Nephron progenitor cell (in vitro differentiated cells): ENCODE results near the gene XYLB.
"Not testable (repeated sequence)": the region's sequence is repeated elsewhere in the genome, so short reads cannot be mapped to it uniquely, and the experiment has no call there.

Experiments
- DNase-seq: peaks from one replicate; pipeline ENCODE4 v3.0.0; 2021
- H3K27ac Mint-ChIP-seq: 2 replicates; pipeline ENCODE4 v1.8.0; 2021; ENCODE audit warnings: mild to moderate bottlenecking, moderate library complexity, mixed read lengths
- H3K27me3 Mint-ChIP-seq: 2 replicates; pipeline ENCODE4 v1.8.0; 2021; ENCODE audit warnings: mild to moderate bottlenecking, low read depth, mixed read lengths; ENCODE audit not compliant: poor library complexity
- H3K36me3 Mint-ChIP-seq: 2 replicates; pipeline ENCODE4 v1.8.0; 2021; ENCODE audit warnings: low read depth, mixed read lengths
- H3K4me1 Mint-ChIP-seq: 2 replicates; pipeline ENCODE4 v1.8.0; 2021; ENCODE audit warnings: mixed read lengths
- H3K4me3 Mint-ChIP-seq: 2 replicates; pipeline ENCODE4 v1.8.0; 2021; ENCODE audit warnings: mild to moderate bottlenecking, moderate library complexity, mixed read lengths
- H3K9me3 Mint-ChIP-seq: 2 replicates; pipeline ENCODE4 v1.8.0; 2021; ENCODE audit warnings: mild to moderate bottlenecking, moderate library complexity, mixed read lengths
- CTCF ChIP-seq: fragments of 200-600 bp; sonication (generic); IDR thresholded peaks from 2 replicates; pipeline ENCODE4 v1.5.0; 2021; ENCODE audit warnings: antibody characterized with exemption

XYLB gene

DNA sequence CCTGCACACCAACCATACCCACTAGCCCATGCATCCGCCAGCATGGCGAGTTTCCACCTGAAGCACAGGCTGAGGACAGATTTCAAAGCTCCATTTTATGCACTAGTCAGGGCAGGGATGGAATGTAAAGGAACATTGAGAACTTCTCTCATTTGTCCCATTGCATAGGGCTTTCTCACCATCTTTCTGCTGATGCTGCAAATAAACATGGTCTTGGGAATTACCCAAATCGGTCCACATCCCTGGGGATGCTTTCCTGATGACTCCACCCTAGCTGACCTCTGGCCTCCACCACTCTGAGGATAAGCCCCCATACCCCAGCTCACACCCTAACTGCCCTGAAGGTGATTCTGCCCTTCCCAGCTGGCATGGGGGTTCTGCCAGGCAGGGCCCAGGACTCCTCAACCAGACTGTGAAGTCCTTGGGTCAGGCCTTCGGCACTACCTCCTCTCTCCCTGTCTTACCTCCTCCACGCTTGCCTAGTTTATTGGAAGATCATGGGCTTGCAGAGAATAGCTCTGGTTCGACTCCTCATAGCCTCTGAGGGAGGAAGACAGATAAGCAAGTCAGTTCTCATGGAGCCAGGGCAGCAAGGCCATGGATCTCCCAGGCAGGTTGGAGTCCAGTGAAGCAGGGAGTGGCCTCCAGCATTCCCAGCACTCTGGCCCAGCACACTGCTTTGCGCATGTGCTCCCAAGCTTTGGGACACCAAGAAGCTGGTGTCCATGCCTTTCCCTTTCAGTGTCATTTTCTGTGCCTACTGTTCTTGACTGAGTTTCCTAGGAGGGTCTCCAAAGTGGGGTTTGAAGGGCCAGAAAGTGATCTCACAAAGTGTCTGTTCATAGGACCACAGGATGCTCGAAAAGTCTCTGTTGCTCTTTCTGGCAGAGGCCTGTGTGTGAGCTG, 27.6 kb upstream of the XYLB start:
- DNase-seq = no peak
- H3K4me1 Mint-ChIP-seq = peaks cover 8% of the 10 kb centered on the region

DNA sequence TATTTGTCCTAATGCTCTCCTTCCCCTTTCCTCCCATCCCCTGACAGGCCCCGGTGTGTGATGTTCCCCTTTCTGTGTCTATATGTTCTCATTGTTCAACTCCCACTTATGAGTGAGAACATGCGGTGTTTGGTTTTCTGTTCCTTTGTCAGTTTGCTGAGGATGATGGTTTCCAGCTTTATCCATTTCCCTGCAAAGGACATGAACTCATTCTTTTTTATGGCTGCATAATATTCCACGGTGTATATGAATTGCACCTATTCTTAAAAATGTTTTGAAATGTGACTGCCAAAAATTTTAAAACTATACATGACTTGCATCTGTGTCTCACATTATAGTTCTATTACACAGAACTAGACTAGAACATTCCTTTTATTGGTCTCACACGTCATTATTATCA, 25.9 kb upstream of the XYLB start:
- not testable (repeated sequence) for H3K4me1 Mint-ChIP-seq, H3K27ac Mint-ChIP-seq, DNase-seq, H3K4me3 Mint-ChIP-seq, H3K9me3 Mint-ChIP-seq, H3K36me3 Mint-ChIP-seq
- peaks cover 22% of the 10 kb centered on the region for H3K27me3 Mint-ChIP-seq

More for the DNA sequence above, 27.6 kb upstream of the XYLB start:
- Mint-ChIP-seq H3K4me3 (no peak overlapping the region), H3K27ac (no peak overlapping the region), H3K9me3 (peaks cover 4% of the 10 kb centered on the region), H3K36me3 (no peaks in the 10 kb centered on the region), H3K27me3 (peaks cover 24% of the 10 kb centered on the region)
- no peak for TF ChIP-seq CTCF

DNA sequence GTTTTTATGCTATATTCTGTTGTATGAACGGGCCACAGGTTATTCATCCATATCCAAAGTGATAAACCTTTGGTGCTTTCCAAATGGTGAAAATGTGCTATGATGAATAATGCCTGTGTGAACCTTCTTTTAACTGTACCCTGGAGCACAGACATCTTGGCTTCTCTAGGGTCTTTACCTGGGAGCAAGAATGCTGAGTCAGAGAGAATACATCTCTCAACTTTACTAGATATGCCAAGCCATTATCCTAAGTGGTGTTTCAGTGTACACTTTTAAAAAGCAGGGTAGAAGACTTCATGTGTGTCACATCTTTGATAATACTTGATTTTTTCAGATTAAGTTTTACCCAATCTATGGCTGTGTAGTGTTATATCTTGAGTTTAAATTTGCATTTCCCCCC, 23.5 kb upstream of the XYLB start:
- Mint-ChIP-seq H3K4me3 (no peak overlapping the region), H3K36me3 (no peaks in the 10 kb centered on the region), H3K27me3 (peaks cover 34% of the 10 kb centered on the region), H3K27ac (no peak overlapping the region), H3K4me1 (no peaks in the 10 kb centered on the region), H3K9me3 (peaks cover 7% of the 10 kb centered on the region)
- no peak for DNase-seq
- no peak for TF ChIP-seq CTCF

DNA sequence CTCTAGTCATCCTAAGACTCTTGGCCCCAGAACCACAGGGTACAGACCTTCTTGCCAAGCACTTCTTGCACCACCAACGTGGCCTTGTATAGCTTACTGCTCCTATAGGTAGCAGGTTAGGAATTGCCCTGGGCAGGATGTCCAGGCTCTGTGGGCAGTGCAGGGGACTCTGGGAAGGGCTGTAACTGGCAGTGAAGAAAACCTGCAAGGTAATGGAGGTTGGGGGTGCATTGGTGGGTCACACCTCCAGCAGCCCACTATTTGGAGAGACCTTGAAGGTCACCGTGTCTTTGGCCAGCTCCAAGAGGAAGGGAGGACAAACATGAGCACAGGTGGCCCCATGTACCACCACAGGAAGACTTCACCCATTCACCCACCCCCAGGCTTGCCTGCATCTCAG, 21.3 kb upstream of the XYLB start:
- Mint-ChIP-seq H3K27ac (no peak overlapping the region), H3K9me3 (peaks cover 7% of the 10 kb centered on the region), H3K4me1 (no peaks in the 10 kb centered on the region), H3K27me3 (peaks cover 34% of the 10 kb centered on the region), H3K36me3 (no peaks in the 10 kb centered on the region), H3K4me3 (no peak overlapping the region)
- TF ChIP-seq CTCF = no peak
- no peak for DNase-seq

GRCh38 chr3:38327335-38328009, 19.1 kb upstream of the XYLB start:
- H3K36me3 Mint-ChIP-seq = no peaks in the 10 kb centered on the region
- DNase-seq = no peak
- TF ChIP-seq CTCF = no peak
- H3K9me3 Mint-ChIP-seq = peaks cover 7% of the 10 kb centered on the region
- H3K27ac Mint-ChIP-seq = no peak overlapping the region
- peaks cover 22% of the 10 kb centered on the region for H3K27me3 Mint-ChIP-seq
- H3K4me1 Mint-ChIP-seq = no peaks in the 10 kb centered on the region
- no peak overlapping the region for H3K4me3 Mint-ChIP-seq

- Mint-ChIP-seq H3K9me3 (peaks cover 3% of the 10 kb centered on the region), H3K27ac (no peak overlapping the region), H3K27me3 (peaks cover 23% of the 10 kb centered on the region)
These were observed 15.1 kb upstream of the XYLB start for GRCh38 chr3:38331257-38332022.

More at GRCh38 chr3:38331257-38332022, 15.1 kb upstream of the XYLB start:
- DNase-seq = no peak
- Mint-ChIP-seq H3K4me3 (no peak overlapping the region), H3K4me1 (peaks cover 9% of the 10 kb centered on the region), H3K36me3 (no peaks in the 10 kb centered on the region)
- no peak for TF ChIP-seq CTCF
